Panc1 (cell line): ENCODE data around the gene DCN. TPM values are rescaled to one million over a fixed set of nuclear protein-coding genes. Genes with fewer than 3 reads are reported as not detected.

ENCODE experiments used
- ATAC-seq: fragments of 200-7000 bp; cut with Tn5 transposase; 2 replicates; pipeline ENCODE4 v1.9.1; 2020; ENCODE audit warnings: mild to moderate bottlenecking, moderate library complexity
- BruUV-seq: library from RNA; stranded (reverse); fragments of 400-500 nt; replicated peaks from 2 replicates; lab custom pipeline; 2021; lab: Mats Ljungman, UMichigan
- CTCF ChIA-PET: fragments of 300-600 bp; sonication (Branson Sonifier 250); formaldehyde crosslinking; loops from one replicate; lab custom pipeline; 2022; ENCODE audit warnings: antibody characterized with exemption; lab: Charles Lee
- POLR2A ChIA-PET: fragments of 300-600 bp; sonication (Branson Sonifier 250); formaldehyde crosslinking; loops from one replicate; lab custom pipeline; 2022; ENCODE audit warnings: antibody characterized with exemption; lab: Charles Lee
- DNase-seq: peaks from one replicate; pipeline ENCODE4 v3.0.0-alpha.2; 2010; ENCODE audit warnings: low read depth, low spot score
- H3K27ac ChIP-seq: 2 replicates; pipeline ENCODE4 v1.5.1; 2011; ENCODE audit warnings: mild to moderate bottlenecking, low read length, inconsistent platforms
- H3K27me3 ChIP-seq: fragments of 200-500 bp; sonication (Bioruptor generic); 2 replicates; pipeline ENCODE4 v1.6.0; 2014; ENCODE audit warnings: low read length, inconsistent platforms; ENCODE audit not compliant: control insufficient read depth, insufficient read depth
- H3K36me3 ChIP-seq: fragments of 200-500 bp; sonication (Bioruptor generic); 2 replicates; pipeline ENCODE4 v1.5.1; 2014; ENCODE audit warnings: inconsistent platforms, mild to moderate bottlenecking, low read length, moderate library complexity; ENCODE audit not compliant: control insufficient read depth, insufficient read depth
- H3K4me1 ChIP-seq: 2 replicates; pipeline ENCODE4 v1.5.1; 2011; ENCODE audit warnings: inconsistent platforms, mild to moderate bottlenecking, low read length, moderate library complexity; ENCODE audit not compliant: control insufficient read depth, insufficient read depth
- H3K4me3 ChIP-seq, 2 experiments: 2 replicates each; pipeline ENCODE4 v1.5.1; 2011 to 2012; ENCODE audit warnings: low read depth in 2 of 2, low read length in 2 of 2, mild to moderate bottlenecking in 2 of 2, inconsistent platforms in 1 of 2, moderate library complexity in 1 of 2
- H3K9me3 ChIP-seq: fragments of 200-500 bp; sonication (Bioruptor generic); 2 replicates; pipeline ENCODE4 v1.5.1; 2014; ENCODE audit warnings: low read depth, mild to moderate bottlenecking, inconsistent platforms, low read length, moderate library complexity; ENCODE audit not compliant: control insufficient read depth, insufficient read depth
- POLR2AphosphoS5 ChIP-seq: IDR thresholded peaks from 2 replicates; pipeline ENCODE4 v1.6.1; 2012; ENCODE audit warnings: mild to moderate bottlenecking, low read depth, low read length, moderate library complexity
- SIN3A ChIP-seq: IDR thresholded peaks from 2 replicates; pipeline ENCODE4 v1.6.1; 2012; ENCODE audit warnings: low read depth, mild to moderate bottlenecking, low read length, moderate library complexity, borderline replicate concordance; ENCODE audit not compliant: insufficient read depth
- TCF7L2 ChIP-seq: IDR thresholded peaks from 2 replicates; pipeline ENCODE4 v1.6.1; 2011; ENCODE audit warnings: mild to moderate bottlenecking, low read depth, low read length, inconsistent platforms
- in situ Hi-C: cut with HindIII; loops from 2 replicates; pipeline ENCODE4 v1.10.0; 2016; ENCODE audit warnings: low sequenced_read_pairs, low pct_unique_long_range_greater_than_20kb
- intact Hi-C: fragments of 100-400 bp; cut with micrococcal nuclease; formaldehyde crosslinking; loops from one replicate; pipeline ENCODE4 v1.10.0; 2022; ENCODE audit not compliant: unreplicated experiment
- total RNA-seq: library from RNA; stranded (reverse); gene quantifications from one replicate; pipeline ENCODE4 v1.2.1, GENCODE V29; 2021; ENCODE audit not compliant: unreplicated experiment
- TF ChIP-seq, protein P1 (sequence below): fragments of 450-650 bp; IDR thresholded peaks from 2 replicates; pipeline ENCODE4 v1.5.1; 2017; ENCODE audit warnings: mild to moderate bottlenecking
- TF ChIP-seq, protein P2 (sequence below), 2 experiments: IDR thresholded peaks; 2 replicates each; pipeline ENCODE4 v1.6.1; 2011 to 2012; ENCODE audit warnings: low read depth in 2 of 2, control low read depth in 1 of 2, low read length in 1 of 2, mild to moderate bottlenecking in 1 of 2, moderate library complexity in 1 of 2; ENCODE audit not compliant: insufficient read depth in 1 of 2

DCN gene
- total RNA-seq, 1 experiment from 2014 or later, result 1.9 TPM

DNA sequence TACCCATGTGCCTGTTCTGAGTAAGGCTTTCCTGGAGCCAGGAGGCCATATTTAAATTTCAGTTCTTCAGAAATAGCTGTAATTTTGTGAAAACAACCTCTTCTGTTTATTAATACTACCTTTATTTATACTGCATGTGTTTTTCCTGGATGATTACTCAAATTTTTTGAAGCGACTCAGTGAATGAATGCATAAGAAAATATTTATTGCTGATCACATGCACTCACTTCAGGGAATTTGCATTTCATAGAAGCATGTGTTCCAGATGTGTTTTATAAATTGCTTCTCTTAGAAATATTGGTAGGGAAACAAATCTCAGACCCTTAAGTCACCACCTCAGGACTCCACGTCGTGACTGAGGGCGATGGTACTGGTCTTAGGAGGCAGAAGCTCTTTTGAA is 21.8 kb upstream of the DCN start:
- in situ Hi-C loops, result no loop called here
- no peak for DNase-seq
- TF ChIP-seq, protein P1, sequence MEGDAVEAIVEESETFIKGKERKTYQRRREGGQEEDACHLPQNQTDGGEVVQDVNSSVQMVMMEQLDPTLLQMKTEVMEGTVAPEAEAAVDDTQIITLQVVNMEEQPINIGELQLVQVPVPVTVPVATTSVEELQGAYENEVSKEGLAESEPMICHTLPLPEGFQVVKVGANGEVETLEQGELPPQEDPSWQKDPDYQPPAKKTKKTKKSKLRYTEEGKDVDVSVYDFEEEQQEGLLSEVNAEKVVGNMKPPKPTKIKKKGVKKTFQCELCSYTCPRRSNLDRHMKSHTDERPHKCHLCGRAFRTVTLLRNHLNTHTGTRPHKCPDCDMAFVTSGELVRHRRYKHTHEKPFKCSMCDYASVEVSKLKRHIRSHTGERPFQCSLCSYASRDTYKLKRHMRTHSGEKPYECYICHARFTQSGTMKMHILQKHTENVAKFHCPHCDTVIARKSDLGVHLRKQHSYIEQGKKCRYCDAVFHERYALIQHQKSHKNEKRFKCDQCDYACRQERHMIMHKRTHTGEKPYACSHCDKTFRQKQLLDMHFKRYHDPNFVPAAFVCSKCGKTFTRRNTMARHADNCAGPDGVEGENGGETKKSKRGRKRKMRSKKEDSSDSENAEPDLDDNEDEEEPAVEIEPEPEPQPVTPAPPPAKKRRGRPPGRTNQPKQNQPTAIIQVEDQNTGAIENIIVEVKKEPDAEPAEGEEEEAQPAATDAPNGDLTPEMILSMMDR, result no peak
- no peak for TF ChIP-seq POLR2AphosphoS5
- TF ChIP-seq TCF7L2, result no peak
- TF ChIP-seq, protein P2, sequence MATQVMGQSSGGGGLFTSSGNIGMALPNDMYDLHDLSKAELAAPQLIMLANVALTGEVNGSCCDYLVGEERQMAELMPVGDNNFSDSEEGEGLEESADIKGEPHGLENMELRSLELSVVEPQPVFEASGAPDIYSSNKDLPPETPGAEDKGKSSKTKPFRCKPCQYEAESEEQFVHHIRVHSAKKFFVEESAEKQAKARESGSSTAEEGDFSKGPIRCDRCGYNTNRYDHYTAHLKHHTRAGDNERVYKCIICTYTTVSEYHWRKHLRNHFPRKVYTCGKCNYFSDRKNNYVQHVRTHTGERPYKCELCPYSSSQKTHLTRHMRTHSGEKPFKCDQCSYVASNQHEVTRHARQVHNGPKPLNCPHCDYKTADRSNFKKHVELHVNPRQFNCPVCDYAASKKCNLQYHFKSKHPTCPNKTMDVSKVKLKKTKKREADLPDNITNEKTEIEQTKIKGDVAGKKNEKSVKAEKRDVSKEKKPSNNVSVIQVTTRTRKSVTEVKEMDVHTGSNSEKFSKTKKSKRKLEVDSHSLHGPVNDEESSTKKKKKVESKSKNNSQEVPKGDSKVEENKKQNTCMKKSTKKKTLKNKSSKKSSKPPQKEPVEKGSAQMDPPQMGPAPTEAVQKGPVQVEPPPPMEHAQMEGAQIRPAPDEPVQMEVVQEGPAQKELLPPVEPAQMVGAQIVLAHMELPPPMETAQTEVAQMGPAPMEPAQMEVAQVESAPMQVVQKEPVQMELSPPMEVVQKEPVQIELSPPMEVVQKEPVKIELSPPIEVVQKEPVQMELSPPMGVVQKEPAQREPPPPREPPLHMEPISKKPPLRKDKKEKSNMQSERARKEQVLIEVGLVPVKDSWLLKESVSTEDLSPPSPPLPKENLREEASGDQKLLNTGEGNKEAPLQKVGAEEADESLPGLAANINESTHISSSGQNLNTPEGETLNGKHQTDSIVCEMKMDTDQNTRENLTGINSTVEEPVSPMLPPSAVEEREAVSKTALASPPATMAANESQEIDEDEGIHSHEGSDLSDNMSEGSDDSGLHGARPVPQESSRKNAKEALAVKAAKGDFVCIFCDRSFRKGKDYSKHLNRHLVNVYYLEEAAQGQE (IDR thresholded peaks at IDR 0.05; ENCODE audit: insufficient read depth in 1 of 2, low read depth in 2 of 2, low read length in 1 of 2), result no peak
- no peak for TF ChIP-seq SIN3A
- no TSS peak for BruUV-seq
- ChIA-PET POLR2A (no interaction called here), CTCF (no interaction called here)
- no peaks in the 10 kb centered on the region for H3K36me3 ChIP-seq
- no peak overlapping the region for H3K27ac ChIP-seq
- H3K9me3 ChIP-seq, result no peaks in the 10 kb centered on the region
- no peaks in the 10 kb centered on the region for H3K27me3 ChIP-seq
- no peak for ATAC-seq
- intact Hi-C loops, result no loop called here
- H3K4me3 ChIP-seq, result no peak overlapping the region
- no peaks in the 10 kb centered on the region for H3K4me1 ChIP-seq

GRCh38 chr12:91203610-91204009 is 21.0 kb upstream of the DCN start:
- Histone ChIP-seq H3K27me3 (no peaks in the 10 kb centered on the region), H3K27ac (no peak overlapping the region), H3K9me3 (no peaks in the 10 kb centered on the region), H3K4me1 (no peaks in the 10 kb centered on the region), H3K4me3 (no peak overlapping the region), H3K36me3 (no peaks in the 10 kb centered on the region)
- no peak for TF ChIP-seq POLR2AphosphoS5
- TF ChIP-seq, protein P1, result no peak
- TF ChIP-seq, protein P2 (IDR thresholded peaks at IDR 0.05; ENCODE audit: insufficient read depth in 1 of 2, low read depth in 2 of 2, low read length in 1 of 2), result no peak
- no peak for TF ChIP-seq SIN3A
- TF ChIP-seq TCF7L2, result no peak
- CTCF ChIA-PET, result no interaction called here
- ATAC-seq (no peak), DNase-seq (no peak)
- in situ Hi-C loops, result no loop called here
- intact Hi-C loops, result no loop called here
- POLR2A ChIA-PET, result no interaction called here
- BruUV-seq, result no TSS peak
